BE2C (cell line): ENCODE measurements around the gene THNSL1.
"Not testable (repeated sequence)": the region's sequence is repeated elsewhere in the genome, so short reads cannot be mapped to it uniquely, and the experiment has no call there.

ENCODE experiments used
- DNase-seq: peaks from one replicate; pipeline ENCODE4 v3.0.0-alpha.2; 2020
- H3K27me3 ChIP-seq: fragments of 250-450 bp; sonication (Bioruptor Pico); 2 replicates; pipeline ENCODE4 v1.5.1; 2020; ENCODE audit warnings: mild to moderate bottlenecking
- H3K36me3 ChIP-seq: fragments of 250-450 bp; sonication (Bioruptor Pico); 2 replicates; pipeline ENCODE4 v1.5.1; 2020; ENCODE audit warnings: mild to moderate bottlenecking
- H3K4me1 ChIP-seq: fragments of 250-450 bp; sonication (Bioruptor Pico); 2 replicates; pipeline ENCODE4 v1.5.1; 2020
- H3K4me3 ChIP-seq: 2 replicates; pipeline ENCODE4 v1.5.1; 2011; ENCODE audit warnings: low read depth, low read length
- H3K9me3 ChIP-seq: fragments of 250-450 bp; sonication (Bioruptor Pico); 2 replicates; pipeline ENCODE4 v1.5.1; 2020
- TF ChIP-seq, protein P1 (sequence below): IDR thresholded peaks from 2 replicates; pipeline ENCODE4 v1.5.1; 2012; ENCODE audit warnings: mild to moderate bottlenecking, low read depth, low read length

THNSL1 gene

DNA sequence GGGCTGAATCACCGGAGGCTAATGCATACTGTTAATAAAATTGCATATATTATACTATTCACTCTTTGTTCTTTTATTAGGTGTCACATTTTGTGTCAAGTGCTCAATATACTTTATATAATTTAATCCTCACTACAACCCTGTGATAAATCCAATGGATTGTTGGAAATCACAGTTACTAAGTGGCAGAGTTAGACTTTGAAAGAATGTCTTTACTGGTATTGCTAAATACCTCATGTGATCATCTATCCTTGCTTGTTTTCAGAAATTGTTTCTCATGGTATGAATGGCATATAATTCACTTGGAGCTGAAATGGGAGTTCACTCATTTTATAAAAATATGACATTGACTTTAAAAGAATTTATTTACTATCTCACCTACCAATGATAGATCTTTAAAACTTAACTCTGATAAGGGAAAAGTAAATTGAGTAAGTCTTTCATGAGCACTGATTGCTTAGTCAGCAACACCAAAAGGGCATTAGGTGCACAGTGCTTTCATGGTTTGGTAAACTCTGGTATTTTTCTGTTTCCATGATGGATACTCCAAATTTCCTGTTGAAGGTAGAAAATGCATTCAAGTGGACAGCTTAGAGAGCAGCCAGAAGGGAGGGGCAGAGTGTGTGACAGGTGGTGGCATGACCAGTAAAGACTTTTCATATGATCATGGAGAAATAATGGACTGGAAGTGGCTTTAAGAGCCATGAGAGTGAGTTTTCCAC is 23.0 kb upstream of the THNSL1 start:
- H3K36me3 ChIP-seq = no peaks in the 10 kb centered on the region
- no peak overlapping the region for H3K4me3 ChIP-seq
- H3K27me3 ChIP-seq = no peaks in the 10 kb centered on the region
- H3K9me3 ChIP-seq = no peaks in the 10 kb centered on the region
- H3K4me1 ChIP-seq = no peaks in the 10 kb centered on the region
- DNase-seq = no peak
- TF ChIP-seq, protein P1, sequence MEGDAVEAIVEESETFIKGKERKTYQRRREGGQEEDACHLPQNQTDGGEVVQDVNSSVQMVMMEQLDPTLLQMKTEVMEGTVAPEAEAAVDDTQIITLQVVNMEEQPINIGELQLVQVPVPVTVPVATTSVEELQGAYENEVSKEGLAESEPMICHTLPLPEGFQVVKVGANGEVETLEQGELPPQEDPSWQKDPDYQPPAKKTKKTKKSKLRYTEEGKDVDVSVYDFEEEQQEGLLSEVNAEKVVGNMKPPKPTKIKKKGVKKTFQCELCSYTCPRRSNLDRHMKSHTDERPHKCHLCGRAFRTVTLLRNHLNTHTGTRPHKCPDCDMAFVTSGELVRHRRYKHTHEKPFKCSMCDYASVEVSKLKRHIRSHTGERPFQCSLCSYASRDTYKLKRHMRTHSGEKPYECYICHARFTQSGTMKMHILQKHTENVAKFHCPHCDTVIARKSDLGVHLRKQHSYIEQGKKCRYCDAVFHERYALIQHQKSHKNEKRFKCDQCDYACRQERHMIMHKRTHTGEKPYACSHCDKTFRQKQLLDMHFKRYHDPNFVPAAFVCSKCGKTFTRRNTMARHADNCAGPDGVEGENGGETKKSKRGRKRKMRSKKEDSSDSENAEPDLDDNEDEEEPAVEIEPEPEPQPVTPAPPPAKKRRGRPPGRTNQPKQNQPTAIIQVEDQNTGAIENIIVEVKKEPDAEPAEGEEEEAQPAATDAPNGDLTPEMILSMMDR = no peak

DNA sequence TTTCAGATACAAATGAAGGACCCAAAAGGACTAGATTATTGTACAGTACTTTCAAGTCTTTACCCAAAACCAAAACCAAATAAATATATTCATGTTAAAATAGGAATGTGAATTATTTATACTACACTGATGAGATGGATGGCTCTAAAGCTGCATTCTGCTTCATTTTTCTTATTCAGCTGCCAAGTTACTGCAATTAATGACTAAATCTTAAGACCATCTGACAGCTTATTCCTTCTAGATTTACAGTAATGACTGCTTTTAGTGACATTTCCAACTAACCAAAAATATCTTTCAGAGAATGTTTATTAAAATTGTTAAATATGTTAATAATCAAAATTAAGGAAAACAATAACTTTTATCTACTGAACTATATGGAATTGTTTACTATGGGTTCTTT is 21.3 kb upstream of the THNSL1 start:
- Histone ChIP-seq H3K4me3 (no peak overlapping the region), H3K27me3 (no peaks in the 10 kb centered on the region), H3K4me1 (no peaks in the 10 kb centered on the region), H3K9me3 (no peaks in the 10 kb centered on the region), H3K36me3 (no peaks in the 10 kb centered on the region)
- TF ChIP-seq, protein P1 = no peak
- DNase-seq = no peak

DNA sequence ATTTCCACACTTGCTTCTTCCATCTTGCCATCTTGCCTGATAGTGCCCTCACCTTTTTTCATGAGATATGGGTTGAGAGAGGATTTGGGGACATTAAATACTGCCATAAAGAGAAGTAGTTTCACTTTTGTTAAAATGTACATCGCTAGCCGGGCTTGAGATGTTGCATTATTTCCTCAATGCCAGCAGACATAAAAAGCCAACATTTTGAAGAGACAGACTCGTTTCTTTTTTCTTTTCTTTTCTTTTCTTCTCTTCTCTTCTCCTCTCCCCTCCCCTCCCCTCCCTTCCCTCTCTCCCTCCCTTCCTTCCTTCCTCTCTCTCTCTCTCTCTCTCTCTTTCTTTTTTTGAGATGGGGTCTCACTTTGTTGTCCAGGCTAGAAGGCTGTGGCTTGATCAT is 18.4 kb upstream of the THNSL1 start:
- no peaks in the 10 kb centered on the region for H3K27me3 ChIP-seq
- no peak overlapping the region for H3K4me3 ChIP-seq
- no peak for DNase-seq
- H3K36me3 ChIP-seq = no peaks in the 10 kb centered on the region
- no peaks in the 10 kb centered on the region for H3K4me1 ChIP-seq
- TF ChIP-seq, protein P1 = no peak
- no peaks in the 10 kb centered on the region for H3K9me3 ChIP-seq

DNA sequence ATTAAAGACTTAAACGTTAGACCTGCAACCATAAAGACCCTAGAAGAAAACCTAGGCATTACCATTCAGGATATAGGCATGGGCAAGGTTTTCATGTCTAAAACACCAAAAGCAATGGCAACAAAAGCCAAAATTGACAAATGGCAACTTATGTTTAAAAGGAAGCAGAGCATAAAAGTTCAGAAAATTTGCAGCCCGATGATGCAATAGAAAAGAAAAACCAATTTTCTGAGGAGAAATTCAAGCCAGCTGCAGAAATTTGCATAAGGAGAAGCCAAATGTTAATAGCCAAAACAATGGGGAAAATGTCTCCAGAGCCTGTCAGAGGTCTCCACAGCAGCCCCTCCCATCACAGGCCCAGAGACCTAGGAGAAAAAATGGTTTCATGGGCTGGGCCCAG is 4.8 kb upstream of the THNSL1 start:
- H3K4me3 ChIP-seq, H3K36me3 ChIP-seq, H3K4me1 ChIP-seq, DNase-seq, H3K27me3 ChIP-seq, H3K9me3 ChIP-seq: not testable (repeated sequence)

DNA sequence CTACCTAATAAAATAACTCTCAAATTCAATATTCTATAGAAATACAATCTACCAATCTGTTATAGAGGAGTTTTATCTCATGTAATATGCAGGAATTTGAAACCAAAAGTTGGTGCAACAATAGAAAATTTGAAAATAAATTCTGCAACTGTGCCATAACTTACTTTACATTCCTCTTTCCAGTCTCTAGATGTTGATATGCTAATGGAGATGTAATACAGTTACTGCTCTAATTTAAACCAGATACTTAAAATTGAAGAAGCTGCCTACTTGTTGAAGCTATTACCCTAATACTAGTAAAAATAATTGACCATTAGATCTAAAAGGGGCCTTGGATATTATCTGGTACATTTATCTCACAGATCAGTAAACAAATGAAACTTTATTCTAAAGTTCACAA is 1.8 kb upstream of the THNSL1 start:
- TF ChIP-seq, protein P1 = no peak
- DNase-seq = no peak
- H3K4me1 ChIP-seq = no peaks in the 10 kb centered on the region
- H3K9me3 ChIP-seq = no peaks in the 10 kb centered on the region
- H3K27me3 ChIP-seq = no peaks in the 10 kb centered on the region
- H3K4me3 ChIP-seq = no peak overlapping the region
- no peaks in the 10 kb centered on the region for H3K36me3 ChIP-seq

DNA sequence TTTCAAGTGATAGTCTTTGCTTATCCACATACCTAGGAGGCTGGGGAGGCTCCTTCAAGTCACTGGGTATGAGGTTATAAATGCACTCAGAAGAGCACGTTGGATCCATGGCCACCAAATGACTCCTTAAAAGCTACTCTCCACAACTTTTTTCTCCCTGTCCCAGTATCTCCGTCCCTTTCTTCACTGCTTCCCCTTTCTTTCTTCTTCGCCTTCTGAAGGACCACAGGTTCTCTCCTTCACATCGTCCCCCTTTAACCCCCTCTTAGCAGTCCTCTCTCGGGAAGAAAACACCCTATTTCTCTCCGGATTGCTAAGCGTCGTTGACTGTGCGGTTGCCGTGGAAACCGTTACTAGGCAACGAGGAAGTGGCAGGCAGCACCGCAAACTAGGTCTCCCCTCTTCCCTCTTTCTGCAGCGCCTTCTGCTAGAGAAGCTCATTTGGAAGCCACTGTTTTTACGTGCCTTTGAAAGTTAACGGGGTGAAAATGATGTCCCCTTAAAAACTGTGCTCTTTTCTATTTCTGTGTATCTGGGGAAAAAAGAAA is 510 bp upstream of the THNSL1 start, which contains the start of gene ENKUR:
Gene ENKUR, minus strand, starts transcription at position 331 of the 548 bp plus-strand sequence. Its CDS starts 222 bp downstream, at position 109.
- peak; percentile 91 for DNase-seq
- Histone ChIP-seq H3K9me3 (no peaks in the 10 kb centered on the region), H3K27me3 (no peaks in the 10 kb centered on the region), H3K4me3 (peak within 1 kb of the TSS; percentile 76), H3K36me3 (no peaks in the 10 kb centered on the region), H3K4me1 (no peaks in the 10 kb centered on the region)
- TF ChIP-seq, protein P1 = no peak
